GM10847 (cell line): ENCODE measurements around the gene DNAAF2.

Experiments used
- POLR2A ChIP-seq: IDR thresholded peaks from 2 replicates; pipeline ENCODE4 v1.6.1; 2011; ENCODE audit not compliant: insufficient read length; ENCODE audit errors: extremely low read depth

DNAAF2 gene

DNA sequence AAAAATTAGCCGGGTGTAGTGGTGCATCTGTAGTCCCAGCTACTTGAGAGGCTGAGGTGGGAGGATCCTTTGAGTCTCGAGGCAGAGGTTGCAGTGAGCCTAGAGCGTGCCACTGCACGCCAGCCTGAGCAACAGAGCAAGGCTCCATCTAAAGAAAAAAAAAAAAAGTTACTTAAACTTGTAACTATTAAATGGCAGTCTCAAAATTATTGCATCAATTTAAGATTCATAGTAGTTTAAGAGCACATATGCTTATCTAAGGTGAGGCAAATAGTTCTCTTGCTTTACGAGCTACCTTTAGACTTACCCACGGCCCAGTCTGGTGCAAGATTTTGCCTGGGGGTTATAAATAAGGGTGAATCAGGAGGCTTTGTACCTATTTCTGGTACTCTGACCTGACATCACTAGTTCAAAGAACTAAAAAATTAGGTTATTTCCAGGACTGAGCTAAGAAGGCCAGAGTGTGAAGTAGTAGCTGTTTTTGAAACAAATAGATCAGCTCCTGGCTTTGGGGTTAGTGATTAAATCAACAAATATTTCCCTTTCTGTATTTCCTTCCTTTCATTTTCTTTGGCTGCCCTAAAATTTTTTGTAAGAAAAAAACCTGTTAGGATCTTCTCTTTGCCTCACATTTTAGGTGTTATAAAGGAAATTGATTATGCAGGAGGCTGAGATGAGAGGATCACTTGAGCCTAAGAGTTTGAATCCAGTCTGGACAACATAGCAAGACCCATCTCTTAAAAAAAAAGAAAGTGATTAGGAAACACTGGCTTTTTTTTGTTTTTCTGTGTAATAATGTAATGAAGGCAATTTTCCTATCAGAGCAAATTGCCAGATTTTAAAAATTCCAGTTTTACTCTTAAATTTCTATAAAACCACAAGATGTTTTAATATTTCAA, 10.9 kb downstream of the DNAAF2 start:
- no peak for TF ChIP-seq POLR2A

- no peak for TF ChIP-seq POLR2A
These were observed 11.7 kb downstream of the DNAAF2 start for GRCh38 chr14:49623387-49623786.

DNA sequence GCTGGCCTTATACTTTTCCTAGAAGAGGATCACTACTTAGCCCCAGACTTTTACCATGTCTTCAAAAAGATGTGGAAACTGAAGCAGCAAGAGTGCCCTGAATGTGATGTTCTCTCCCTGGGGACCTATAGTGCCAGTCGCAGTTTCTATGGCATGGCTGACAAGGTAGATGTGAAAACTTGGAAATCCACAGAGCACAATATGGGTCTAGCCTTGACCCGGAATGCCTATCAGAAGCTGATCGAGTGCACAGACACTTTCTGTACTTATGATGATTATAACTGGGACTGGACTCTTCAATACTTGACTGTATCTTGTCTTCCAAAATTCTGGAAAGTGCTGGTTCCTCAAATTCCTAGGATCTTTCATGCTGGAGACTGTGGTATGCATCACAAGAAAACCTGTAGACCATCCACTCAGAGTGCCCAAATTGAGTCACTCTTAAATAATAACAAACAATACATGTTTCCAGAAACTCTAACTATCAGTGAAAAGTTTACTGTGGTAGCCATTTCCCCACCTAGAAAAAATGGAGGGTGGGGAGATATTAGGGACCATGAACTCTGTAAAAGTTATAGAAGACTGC, 12.9 kb downstream of the DNAAF2 start:
- no peak for TF ChIP-seq POLR2A

GRCh38 chr14:49621114-49621881, 13.7 kb downstream of the DNAAF2 start:
- TF ChIP-seq POLR2A, result no peak

DNA sequence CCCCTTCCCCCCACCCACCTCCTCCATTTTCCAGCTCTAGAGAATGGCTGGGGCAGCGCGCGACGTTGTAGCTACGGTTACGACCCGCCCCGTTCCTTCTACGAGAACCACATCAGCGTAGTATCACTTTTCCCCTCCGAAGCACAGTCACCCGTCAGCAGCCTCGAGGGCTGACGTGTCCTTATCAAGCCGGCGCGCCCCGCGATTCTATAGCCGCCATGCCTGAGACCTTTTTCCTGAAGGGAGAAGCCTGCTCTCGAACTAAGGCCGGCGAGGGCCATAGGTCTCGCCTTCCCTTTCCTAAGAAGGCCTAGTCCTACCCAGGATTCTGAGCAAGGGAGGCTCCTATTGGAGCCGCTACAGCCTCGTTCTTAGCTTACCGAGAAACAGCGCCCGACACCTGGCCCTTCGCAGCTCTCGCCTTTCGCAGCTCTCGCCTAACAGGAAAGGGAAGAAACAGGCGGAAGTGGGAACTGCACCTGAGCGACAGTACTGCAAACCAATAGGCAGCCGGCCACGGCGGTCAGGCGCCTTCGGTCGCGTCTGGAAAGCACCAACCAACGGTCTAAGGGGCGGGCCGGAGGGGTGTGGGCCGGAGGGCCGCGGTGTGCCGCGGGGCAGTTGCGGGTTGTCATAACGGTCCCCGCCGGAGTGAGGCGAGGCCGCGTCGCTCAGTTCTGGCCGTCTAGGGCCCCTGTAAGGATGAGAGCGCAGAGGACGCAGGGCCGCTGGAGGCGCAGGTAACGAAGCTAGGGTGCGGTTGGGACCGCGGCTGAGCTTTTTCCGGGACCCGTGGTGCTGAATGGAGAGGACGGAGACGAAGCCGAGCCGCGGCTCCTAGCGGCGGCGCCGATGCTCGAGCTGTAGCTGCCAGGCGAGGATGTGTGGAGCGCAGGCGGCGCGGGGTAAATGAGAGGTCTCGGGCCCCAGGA, 14.6 kb downstream of the DNAAF2 start, which contains the start of the genes MGAT2 and RPL36AL:
Gene MGAT2 (plus strand): TSS at position 618 of the 932 bp plus-strand sequence. CDS start 470 bp downstream, outside the sequence.
Gene RPL36AL (minus strand): TSS at position 445 of the 932 bp plus-strand sequence. CDS start 1,522 bp downstream, outside the sequence.
- TF ChIP-seq POLR2A, result peak; percentile 99

DNA sequence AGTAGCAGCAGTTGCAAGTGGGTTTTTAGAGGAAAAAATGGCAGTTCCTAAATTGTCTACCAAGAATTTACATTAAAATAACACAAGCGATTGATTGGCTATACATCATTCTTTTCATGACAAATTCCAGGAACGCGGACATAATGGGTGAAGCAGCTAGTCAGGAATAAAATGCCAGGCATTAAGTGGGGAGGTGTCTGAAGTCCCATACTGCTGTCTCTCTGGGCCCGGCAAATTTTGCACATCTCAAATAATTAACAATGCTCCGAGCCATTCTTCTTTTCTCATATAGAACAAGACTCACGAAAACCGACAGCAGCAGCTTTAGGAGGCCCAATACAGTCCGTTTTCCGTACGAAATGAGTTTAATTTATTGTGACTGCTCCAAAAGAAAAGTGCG, 15.3 kb downstream of the DNAAF2 start:
- TF ChIP-seq POLR2A, result no peak

DNA sequence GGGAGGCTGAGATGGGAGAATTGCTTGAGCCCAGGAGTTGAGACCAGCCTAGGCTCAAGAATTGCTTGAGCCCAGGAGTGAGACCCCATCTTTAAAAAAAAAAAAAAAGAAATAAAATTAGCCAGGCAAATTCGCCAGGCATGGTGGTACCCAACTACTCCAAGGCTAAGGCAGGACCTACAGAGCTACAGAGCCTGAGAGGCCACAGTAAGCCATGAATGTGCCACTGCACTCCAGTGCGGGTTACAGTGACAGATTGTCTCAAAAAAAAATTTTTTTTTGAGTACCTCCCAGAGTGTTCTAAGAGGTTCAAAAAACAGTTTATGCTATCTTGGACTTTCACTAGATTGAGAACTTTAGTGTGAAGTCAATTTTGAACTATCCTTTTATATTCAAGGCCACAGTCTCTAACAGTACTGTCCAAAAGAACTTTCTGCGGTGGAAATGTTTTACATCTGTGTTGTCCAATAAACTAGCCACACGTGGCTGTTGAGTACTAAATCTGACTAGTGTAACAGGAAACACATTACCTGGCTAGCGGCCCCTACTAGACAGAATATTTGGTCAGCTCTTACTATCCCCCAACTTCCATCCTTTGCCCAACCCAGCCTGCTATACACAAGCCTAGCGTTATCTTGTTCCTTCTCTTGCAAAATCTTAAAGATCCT, 17.1 kb downstream of the DNAAF2 start:
- TF ChIP-seq POLR2A, result no peak

DNA sequence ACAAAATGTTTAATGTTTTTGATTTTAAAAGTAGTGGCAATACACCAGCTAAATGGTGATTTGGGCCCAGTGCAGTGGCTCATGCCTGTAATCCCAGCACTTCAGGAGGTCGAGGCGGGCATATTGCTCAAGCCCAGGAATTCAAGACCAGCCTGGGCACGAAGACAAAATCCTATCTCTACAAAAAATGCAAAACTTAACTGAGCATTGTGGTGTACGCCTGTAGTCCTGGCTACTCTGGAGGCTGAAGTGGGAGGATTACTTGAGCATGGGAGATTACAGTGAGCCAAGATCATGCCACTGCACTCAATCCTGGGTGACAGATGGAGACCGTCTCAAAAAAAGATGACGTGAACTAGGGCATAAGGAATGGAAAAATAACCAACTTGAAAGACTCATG, 19.3 kb downstream of the DNAAF2 start:
- no peak for TF ChIP-seq POLR2A

GRCh38 chr14:49614196-49614595, 20.8 kb downstream of the DNAAF2 start:
- no peak for TF ChIP-seq POLR2A

GRCh38 chr14:49612671-49613070, 22.4 kb downstream of the DNAAF2 start:
- TF ChIP-seq POLR2A, result no peak

DNA sequence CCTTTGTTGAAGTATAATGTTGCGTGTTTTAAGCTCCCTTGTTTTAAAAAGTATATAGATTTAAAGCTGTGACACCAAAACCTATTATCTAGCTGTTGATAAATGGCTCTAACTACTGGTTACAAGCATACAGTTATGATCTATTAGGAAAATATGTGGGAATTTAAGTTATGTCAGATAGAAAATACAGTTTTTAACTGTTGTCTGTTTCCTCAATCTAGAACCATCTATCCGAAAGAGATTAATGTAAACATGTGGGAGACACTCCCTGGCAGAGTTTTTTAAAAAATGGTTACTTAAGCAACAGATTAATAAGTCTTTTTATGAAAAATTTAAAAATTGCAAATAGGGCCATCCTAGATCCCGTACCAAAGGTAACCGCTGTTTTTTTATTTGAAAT, 22.8 kb downstream of the DNAAF2 start:
- no peak for TF ChIP-seq POLR2A

GRCh38 chr14:49607583-49607982, 27.5 kb downstream of the DNAAF2 start:
- TF ChIP-seq POLR2A, result no peak

DNA sequence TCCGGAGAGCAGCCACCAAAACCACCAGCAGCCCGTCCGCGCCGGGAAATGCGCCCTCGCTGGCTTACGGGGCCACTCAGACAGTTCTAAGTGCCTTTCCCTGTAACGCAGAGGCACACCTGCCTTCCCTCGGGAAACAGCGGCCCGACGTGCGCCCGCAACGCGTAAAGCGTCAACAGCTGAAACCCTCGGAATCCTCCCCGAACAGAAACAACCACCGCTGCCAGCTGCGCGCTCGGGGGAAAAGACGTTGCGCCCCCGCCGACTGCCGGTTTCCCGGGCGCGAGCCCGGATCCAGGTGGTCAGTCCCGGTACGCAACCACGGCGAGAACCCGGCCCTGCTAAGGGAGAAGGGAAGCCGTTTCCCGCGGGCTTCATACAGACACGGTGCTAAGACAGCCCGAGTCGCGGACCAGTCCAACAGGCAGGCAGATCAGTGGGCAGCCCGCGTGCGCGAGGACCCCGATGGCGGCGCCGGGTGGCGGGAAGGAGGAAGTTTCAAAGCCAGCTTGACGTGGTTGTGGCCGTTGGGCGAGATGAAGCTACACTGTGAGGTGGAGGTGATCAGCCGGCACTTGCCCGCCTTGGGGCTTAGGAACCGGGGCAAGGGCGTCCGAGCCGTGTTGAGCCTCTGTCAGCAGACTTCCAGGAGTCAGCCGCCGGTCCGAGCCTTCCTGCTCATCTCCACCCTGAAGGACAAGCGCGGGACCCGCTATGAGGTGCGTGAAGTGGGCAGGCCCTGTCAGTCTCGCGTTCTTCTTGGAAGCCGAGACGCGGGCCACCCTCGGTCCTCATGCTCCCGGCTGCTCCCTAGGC, 36.4 kb downstream of the DNAAF2 start, which contains the start of gene LRR1:
Gene LRR1 (plus strand): TSS at position 456 of the 816 bp plus-strand sequence. CDS start 81 bp downstream, at position 537.
- peak; percentile 76 for TF ChIP-seq POLR2A
